ENCODE data around the gene SERPING1. TPM values are rescaled to one million over a fixed set of nuclear protein-coding genes. Genes with fewer than 3 reads are reported as not detected.

The SERPING1 gene
- total RNA-seq, 1 experiment from 2014 or later = 5.2 TPM

DNA sequence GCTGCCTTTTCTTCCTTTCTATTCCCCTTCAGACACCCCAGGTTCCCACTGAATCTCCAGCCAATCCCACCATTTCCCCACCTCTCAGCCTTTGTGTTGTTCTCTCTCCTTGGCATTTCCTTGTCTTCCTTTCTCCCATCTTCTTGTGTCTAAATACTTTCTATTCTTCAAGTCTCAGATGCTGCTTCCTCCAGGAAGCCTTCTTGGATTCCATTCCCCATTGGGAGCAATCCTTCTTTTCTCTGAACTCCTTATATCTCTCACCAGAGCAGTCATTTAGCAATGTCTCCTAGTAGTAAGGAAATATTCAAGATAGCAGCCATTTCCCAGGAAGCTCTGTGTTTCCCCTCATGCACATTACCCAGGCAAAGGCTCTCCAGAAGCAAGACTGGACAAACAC lies 36.8 kb downstream of the SERPING1 start:
- Histone ChIP-seq H3K4me3 (ENCODE audit: low read depth, low read length, poor library complexity, severe bottlenecking) (no peak overlapping the region), H3K36me3 (ENCODE audit: insufficient read depth, low read length, poor library complexity, severe bottlenecking) (no peaks in the 10 kb centered on the region), H3K9me3 (ENCODE audit: low read depth, low read length, poor library complexity, severe bottlenecking) (no peaks in the 10 kb centered on the region), H3K27me3 (replicated peaks; ENCODE audit: insufficient read depth, low read depth, low read length, poor library complexity) (peaks cover 15% of the 10 kb centered on the region), H3K27ac (ENCODE audit: low read depth, low read length, poor library complexity, severe bottlenecking) (no peak overlapping the region), H3K4me1 (ENCODE audit: insufficient read depth, low read length, poor library complexity, severe bottlenecking) (peaks cover 8% of the 10 kb centered on the region)
- intact Hi-C loops (cut with micrococcal nuclease; ENCODE audit: unreplicated experiment) = no loop called here
- no TSS peak for BruUV-seq (replicated peaks)
- ChIA-PET CTCF (interaction anchor here (1.2 kb wide), 1 partner anchor 10 kb away, joined by 3 read pairs; no protein-coding TSS in a partner anchor), POLR2A (ENCODE audit: low non-redundant PET) (no interaction called here)
- no peak for DNase-seq (ENCODE audit: low spot score)
- no peak for TF ChIP-seq EZH2 (IDR thresholded peaks at IDR 0.05; ENCODE audit: borderline replicate concordance, low read depth, low read length, poor library complexity, severe bottlenecking)
- TF ChIP-seq, protein P1, sequence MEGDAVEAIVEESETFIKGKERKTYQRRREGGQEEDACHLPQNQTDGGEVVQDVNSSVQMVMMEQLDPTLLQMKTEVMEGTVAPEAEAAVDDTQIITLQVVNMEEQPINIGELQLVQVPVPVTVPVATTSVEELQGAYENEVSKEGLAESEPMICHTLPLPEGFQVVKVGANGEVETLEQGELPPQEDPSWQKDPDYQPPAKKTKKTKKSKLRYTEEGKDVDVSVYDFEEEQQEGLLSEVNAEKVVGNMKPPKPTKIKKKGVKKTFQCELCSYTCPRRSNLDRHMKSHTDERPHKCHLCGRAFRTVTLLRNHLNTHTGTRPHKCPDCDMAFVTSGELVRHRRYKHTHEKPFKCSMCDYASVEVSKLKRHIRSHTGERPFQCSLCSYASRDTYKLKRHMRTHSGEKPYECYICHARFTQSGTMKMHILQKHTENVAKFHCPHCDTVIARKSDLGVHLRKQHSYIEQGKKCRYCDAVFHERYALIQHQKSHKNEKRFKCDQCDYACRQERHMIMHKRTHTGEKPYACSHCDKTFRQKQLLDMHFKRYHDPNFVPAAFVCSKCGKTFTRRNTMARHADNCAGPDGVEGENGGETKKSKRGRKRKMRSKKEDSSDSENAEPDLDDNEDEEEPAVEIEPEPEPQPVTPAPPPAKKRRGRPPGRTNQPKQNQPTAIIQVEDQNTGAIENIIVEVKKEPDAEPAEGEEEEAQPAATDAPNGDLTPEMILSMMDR (conservative IDR thresholded peaks at IDR 0.05; ENCODE audit: low read depth, low read length) = no peak

DNA sequence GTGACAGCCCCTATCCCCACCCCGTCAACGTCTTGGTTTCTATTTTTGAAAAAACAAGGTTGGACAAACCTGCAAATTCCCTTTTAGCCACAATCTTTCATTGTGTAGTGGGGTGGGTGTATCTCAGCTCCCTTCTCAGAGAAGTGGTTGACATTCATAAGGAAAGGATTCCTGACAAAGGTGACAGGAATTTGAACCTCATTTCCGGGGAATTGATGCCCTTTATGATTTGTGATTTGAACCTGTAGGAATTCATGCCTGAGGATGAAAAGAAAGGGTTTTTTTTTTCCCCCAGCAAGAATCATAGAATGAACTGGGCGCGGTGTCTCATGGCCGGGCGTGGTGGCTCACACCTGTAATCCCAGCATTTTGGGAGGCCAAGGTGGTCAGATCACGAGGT lies 37.8 kb downstream of the SERPING1 start:
- intact Hi-C loops (cut with micrococcal nuclease; ENCODE audit: unreplicated experiment) = no loop called here
- POLR2A ChIA-PET (ENCODE audit: low non-redundant PET) = no interaction called here
- BruUV-seq (replicated peaks) = no TSS peak
- H3K4me1 ChIP-seq (ENCODE audit: insufficient read depth, low read length, poor library complexity, severe bottlenecking) = peaks cover 17% of the 10 kb centered on the region
- no peaks in the 10 kb centered on the region for H3K36me3 ChIP-seq (ENCODE audit: insufficient read depth, low read length, poor library complexity, severe bottlenecking)
- no peak overlapping the region for H3K27ac ChIP-seq (ENCODE audit: low read depth, low read length, poor library complexity, severe bottlenecking)
- CTCF ChIA-PET = no interaction called here
- peaks cover 15% of the 10 kb centered on the region for H3K27me3 ChIP-seq (replicated peaks; ENCODE audit: insufficient read depth, low read depth, low read length, poor library complexity)
- no peak for DNase-seq (ENCODE audit: low spot score)
- no peak overlapping the region for H3K4me3 ChIP-seq (ENCODE audit: low read depth, low read length, poor library complexity, severe bottlenecking)
- no peaks in the 10 kb centered on the region for H3K9me3 ChIP-seq (ENCODE audit: low read depth, low read length, poor library complexity, severe bottlenecking)
- TF ChIP-seq, protein P1 (conservative IDR thresholded peaks at IDR 0.05; ENCODE audit: low read depth, low read length) = no peak
- no peak for TF ChIP-seq EZH2 (IDR thresholded peaks at IDR 0.05; ENCODE audit: borderline replicate concordance, low read depth, low read length, poor library complexity, severe bottlenecking)

DNA sequence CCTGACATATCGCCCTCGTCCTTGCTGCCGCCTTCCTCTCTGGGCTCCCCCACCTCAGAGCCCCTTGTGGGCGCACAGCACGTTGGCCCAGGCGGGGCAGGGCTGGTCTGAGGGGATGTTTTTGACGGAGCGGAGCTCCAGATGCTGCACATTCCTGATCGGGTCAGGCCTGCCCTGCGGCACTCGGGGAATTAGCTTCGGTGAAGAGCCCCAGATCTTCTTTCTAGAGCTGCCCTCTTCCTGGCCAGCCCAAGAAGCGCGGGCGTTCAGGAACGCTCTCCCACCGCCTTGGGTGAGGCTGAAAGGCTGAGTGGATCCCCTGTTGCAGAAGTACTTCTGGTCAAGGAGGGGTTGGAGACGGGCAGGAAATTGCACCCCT lies 40.1 kb downstream of the SERPING1 start:
- Histone ChIP-seq H3K9me3 (ENCODE audit: low read depth, low read length, poor library complexity, severe bottlenecking) (no peaks in the 10 kb centered on the region), H3K4me3 (ENCODE audit: low read depth, low read length, poor library complexity, severe bottlenecking) (peak overlapping the region; percentile 72), H3K27ac (ENCODE audit: low read depth, low read length, poor library complexity, severe bottlenecking) (peak overlapping the region; percentile 97), H3K27me3 (replicated peaks; ENCODE audit: insufficient read depth, low read depth, low read length, poor library complexity) (peaks cover 3% of the 10 kb centered on the region), H3K36me3 (ENCODE audit: insufficient read depth, low read length, poor library complexity, severe bottlenecking) (peaks cover 9% of the 10 kb centered on the region), H3K4me1 (ENCODE audit: insufficient read depth, low read length, poor library complexity, severe bottlenecking) (peaks cover 34% of the 10 kb centered on the region)
- intact Hi-C loops (cut with micrococcal nuclease; ENCODE audit: unreplicated experiment) = no loop called here
- TF ChIP-seq, protein P1 (conservative IDR thresholded peaks at IDR 0.05; ENCODE audit: low read depth, low read length) = no peak
- no peak for TF ChIP-seq EZH2 (IDR thresholded peaks at IDR 0.05; ENCODE audit: borderline replicate concordance, low read depth, low read length, poor library complexity, severe bottlenecking)
- no peak for DNase-seq (ENCODE audit: low spot score)
- CTCF ChIA-PET = interaction anchor here (1.1 kb wide), 1 partner anchor 179 kb away, joined by 3 read pairs; no protein-coding TSS in a partner anchor
- TSS peak; percentile 86 for BruUV-seq (replicated peaks)
- POLR2A ChIA-PET (ENCODE audit: low non-redundant PET) = no interaction called here

All from A673 (cell line).